Lung (tissue), 12 donors: ENCODE measurements around the gene EFHC2. TPM values are rescaled to one million over a fixed set of nuclear protein-coding genes. Genes with fewer than 3 reads are reported as not detected.

Experiments used
- ATAC-seq: fragments of 200-7000 bp; cut with Tn5 transposase; one replicate; pipeline ENCODE4 v1.9.1; 2020; ENCODE audit warnings: moderate number of reproducible peaks; ENCODE audit not compliant: insufficient read depth, low FRiP score
- DNase-seq, 3 donors: peaks; one replicate each; pipeline ENCODE4 v3.0.0-alpha.2; 2013 to 2017
- H3K27ac ChIP-seq, 2 donors: one replicate each; pipeline ENCODE4 v1.5.1; 2013; ENCODE audit warnings: mild to moderate bottlenecking in 2 of 2, moderate library complexity in 2 of 2, control low read depth in 1 of 2, inconsistent platforms in 1 of 2, low read depth in 1 of 2, low read length in 1 of 2
- H3K27me3 ChIP-seq, 3 donors: one replicate each; pipeline ENCODE4 v1.5.1; 2013; ENCODE audit warnings: low read length in 2 of 3; ENCODE audit not compliant: control insufficient read depth in 3 of 3, insufficient read depth in 3 of 3
- H3K36me3 ChIP-seq, 4 donors: one replicate each; pipeline ENCODE4 v1.5.1; 2013; ENCODE audit warnings: low read length in 4 of 4, mild to moderate bottlenecking in 1 of 4, moderate library complexity in 1 of 4; ENCODE audit not compliant: control insufficient read depth in 4 of 4, insufficient read depth in 4 of 4
- H3K4me1 ChIP-seq, 5 donors: one replicate each; pipeline ENCODE4 v1.5.1; 2013; ENCODE audit warnings: low read length in 5 of 5, mild to moderate bottlenecking in 2 of 5, moderate library complexity in 1 of 5; ENCODE audit not compliant: control insufficient read depth in 5 of 5, insufficient read depth in 5 of 5
- H3K4me3 ChIP-seq: one replicate; pipeline ENCODE4 v1.5.1; 2013; ENCODE audit warnings: mild to moderate bottlenecking, control low read depth, moderate library complexity
- H3K9ac ChIP-seq, 2 donors: one replicate each; pipeline ENCODE4 v1.5.1; 2013; ENCODE audit warnings: low read length in 2 of 2, control low read depth in 1 of 2; ENCODE audit not compliant: insufficient read depth in 1 of 2
- H3K9me3 ChIP-seq, 4 donors: one replicate each; pipeline ENCODE4 v1.5.1; 2013; ENCODE audit warnings: low read length in 3 of 4, mild to moderate bottlenecking in 1 of 4, moderate library complexity in 1 of 4; ENCODE audit not compliant: control insufficient read depth in 4 of 4, insufficient read depth in 3 of 4
- WGBS, 2 donors: extraction: QIAGEN DNeasy Blood & Tissue Kit; methylation state at CpG; one replicate each; pipeline ENCODE4 v1.1.7; 2013; 5-methylcytosine and 5-hydroxymethylcytosine counted together
- polyA plus RNA-seq, 2 donors: library from polyadenylated mRNA; stranded (reverse); fragments of 200-250 nt; gene quantifications; one replicate each; pipeline ENCODE4 v1.2.1, GENCODE V29; 2013
- total RNA-seq, 2 donors: library from RNA; depleted of rRNA in 1 of 2; stranded (reverse); fragments of >200 nt in 1 of 2; gene quantifications; one replicate each; pipeline ENCODE4 v1.2.1, GENCODE V29; 2014 to 2021
- TF ChIP-seq, protein P1 (sequence below): IDR thresholded peaks from 2 replicates; pipeline ENCODE4 v1.5.1; 2012; ENCODE audit warnings: mild to moderate bottlenecking; ENCODE audit errors: control extremely low read depth, extremely low read depth
- donor health status: control.
- donor health status: control.
- donor health status: Bipolar disorder and iron deficiency.
- donor health status: healthy.
- donor health status: DM: yes; HTN: yes; CAD: no.

The EFHC2 gene
- total and polyA plus RNA-seq, 4 donors, result 2.4 to 8.3 (median 5.0) TPM

DNA sequence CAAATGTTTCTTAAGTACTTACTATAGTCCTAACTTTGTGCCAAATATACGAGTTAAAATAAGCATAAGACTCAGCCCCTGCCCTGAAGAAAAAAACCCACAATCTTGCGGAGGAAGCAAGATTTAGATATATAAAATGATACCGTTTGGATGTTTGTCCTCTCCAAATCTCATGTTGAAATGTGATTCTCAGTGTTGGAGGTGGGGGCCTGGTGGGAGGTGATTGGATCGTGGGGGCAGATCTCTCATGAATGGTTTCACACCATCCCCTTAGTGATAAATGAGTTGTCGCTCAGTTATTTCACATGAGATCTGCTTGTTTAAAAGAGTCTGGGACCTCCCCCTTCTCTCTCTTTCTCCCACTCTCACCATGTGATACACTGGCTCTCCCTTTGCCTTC is 28.7 kb downstream of the EFHC2 start:
- no peak for DNase-seq
- Histone ChIP-seq H3K4me1 (no peaks in the 10 kb centered on the region), H3K27me3 (peaks cover 2 to 30% (median 3%) of the 10 kb centered on the region in 3 donors), H3K4me3 (no peak overlapping the region), H3K36me3 (no peaks in the 10 kb centered on the region), H3K9me3 (no peaks in the 10 kb centered on the region), H3K9ac (no peak overlapping the region), H3K27ac (peak overlapping the region in 1 of 2 donors; percentile 57)
- 52 to 67% methylated on average over 5 of the region's 5 CpGs for WGBS, 2 donors
- no peak for ATAC-seq
- TF ChIP-seq, protein P1, sequence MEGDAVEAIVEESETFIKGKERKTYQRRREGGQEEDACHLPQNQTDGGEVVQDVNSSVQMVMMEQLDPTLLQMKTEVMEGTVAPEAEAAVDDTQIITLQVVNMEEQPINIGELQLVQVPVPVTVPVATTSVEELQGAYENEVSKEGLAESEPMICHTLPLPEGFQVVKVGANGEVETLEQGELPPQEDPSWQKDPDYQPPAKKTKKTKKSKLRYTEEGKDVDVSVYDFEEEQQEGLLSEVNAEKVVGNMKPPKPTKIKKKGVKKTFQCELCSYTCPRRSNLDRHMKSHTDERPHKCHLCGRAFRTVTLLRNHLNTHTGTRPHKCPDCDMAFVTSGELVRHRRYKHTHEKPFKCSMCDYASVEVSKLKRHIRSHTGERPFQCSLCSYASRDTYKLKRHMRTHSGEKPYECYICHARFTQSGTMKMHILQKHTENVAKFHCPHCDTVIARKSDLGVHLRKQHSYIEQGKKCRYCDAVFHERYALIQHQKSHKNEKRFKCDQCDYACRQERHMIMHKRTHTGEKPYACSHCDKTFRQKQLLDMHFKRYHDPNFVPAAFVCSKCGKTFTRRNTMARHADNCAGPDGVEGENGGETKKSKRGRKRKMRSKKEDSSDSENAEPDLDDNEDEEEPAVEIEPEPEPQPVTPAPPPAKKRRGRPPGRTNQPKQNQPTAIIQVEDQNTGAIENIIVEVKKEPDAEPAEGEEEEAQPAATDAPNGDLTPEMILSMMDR, result no peak

DNA sequence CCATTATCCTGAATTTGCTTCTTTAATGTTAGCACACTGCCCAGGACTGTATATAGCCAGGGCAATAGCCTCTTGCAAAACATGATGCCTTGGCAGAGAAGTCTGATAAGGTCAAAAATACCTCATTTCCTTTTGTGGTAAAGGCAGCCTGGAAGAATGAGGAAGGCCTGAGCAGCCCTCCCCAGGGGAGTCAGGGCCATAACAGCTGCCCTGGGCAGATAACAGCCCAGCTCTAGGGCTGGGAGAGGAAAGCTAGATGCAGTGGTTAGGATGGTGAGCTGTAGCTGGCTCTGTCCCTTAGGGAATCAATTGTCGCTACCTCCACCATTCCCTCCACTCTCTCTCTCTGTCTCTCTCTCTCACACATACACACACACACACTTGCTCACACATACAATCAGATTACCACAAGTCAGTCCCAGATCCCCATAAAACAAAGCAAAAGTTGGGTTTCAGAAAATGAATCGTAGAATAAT is 29.2 kb downstream of the EFHC2 start:
- H3K27me3 ChIP-seq, result peaks cover 2 to 34% (median 3%) of the 10 kb centered on the region in 3 donors
- H3K4me1 ChIP-seq, result no peaks in the 10 kb centered on the region
- peak overlapping the region in 1 of 2 donors; percentile 57 for H3K27ac ChIP-seq
- 35 to 60% methylated on average over 2 of the region's 2 CpGs for WGBS, 2 donors
- TF ChIP-seq, protein P1, result no peak
- DNase-seq, result peak in 2 of 3 donors; percentile 3 to 4
- H3K36me3 ChIP-seq, result no peaks in the 10 kb centered on the region
- no peaks in the 10 kb centered on the region for H3K9me3 ChIP-seq
- H3K9ac ChIP-seq, result no peak overlapping the region
- H3K4me3 ChIP-seq, result no peak overlapping the region
- no peak for ATAC-seq

DNA sequence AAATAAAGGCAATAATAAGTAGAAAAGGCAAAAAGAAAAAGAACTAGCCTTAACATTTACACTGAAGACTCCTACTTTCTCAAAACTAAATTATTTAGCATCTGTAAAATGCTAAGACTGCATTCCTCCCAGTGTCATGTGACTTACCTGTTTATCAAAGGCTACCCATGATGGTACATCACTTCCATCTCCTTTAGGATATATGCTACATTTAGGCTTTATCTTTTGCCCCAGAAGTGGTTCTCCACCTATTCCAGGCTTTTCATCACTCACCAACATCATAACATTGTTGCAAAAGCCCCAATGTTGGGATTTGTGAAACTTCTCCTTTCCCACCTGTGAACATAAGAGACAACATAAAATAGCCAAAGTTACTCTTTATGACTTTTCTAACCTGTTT is 31.1 kb downstream of the EFHC2 start:
- Histone ChIP-seq H3K4me3 (no peak overlapping the region), H3K4me1 (no peaks in the 10 kb centered on the region), H3K9me3 (no peaks in the 10 kb centered on the region), H3K27ac (no peak overlapping the region), H3K36me3 (no peaks in the 10 kb centered on the region), H3K27me3 (peaks cover 2 to 34% (median 3%) of the 10 kb centered on the region in 3 donors), H3K9ac (no peak overlapping the region)
- ATAC-seq, result no peak
- no peak for DNase-seq
- TF ChIP-seq, protein P1, result no peak

- Histone ChIP-seq H3K4me1 (no peaks in the 10 kb centered on the region), H3K27me3 (peaks cover 2 to 34% (median 3%) of the 10 kb centered on the region in 3 donors), H3K36me3 (no peaks in the 10 kb centered on the region), H3K4me3 (no peak overlapping the region), H3K27ac (no peak overlapping the region), H3K9me3 (no peaks in the 10 kb centered on the region), H3K9ac (no peak overlapping the region)
- no peak for DNase-seq
- ATAC-seq, result no peak
- 58 to 99% methylated on average over 25 to 27 of the region's 27 CpGs for WGBS, 2 donors
- TF ChIP-seq, protein P1, result no peak
Observed at GRCh38 chrX:44310227-44310626, 33.2 kb downstream of the EFHC2 start.
